ENCODE data around the gene ARHGAP28.

DNA sequence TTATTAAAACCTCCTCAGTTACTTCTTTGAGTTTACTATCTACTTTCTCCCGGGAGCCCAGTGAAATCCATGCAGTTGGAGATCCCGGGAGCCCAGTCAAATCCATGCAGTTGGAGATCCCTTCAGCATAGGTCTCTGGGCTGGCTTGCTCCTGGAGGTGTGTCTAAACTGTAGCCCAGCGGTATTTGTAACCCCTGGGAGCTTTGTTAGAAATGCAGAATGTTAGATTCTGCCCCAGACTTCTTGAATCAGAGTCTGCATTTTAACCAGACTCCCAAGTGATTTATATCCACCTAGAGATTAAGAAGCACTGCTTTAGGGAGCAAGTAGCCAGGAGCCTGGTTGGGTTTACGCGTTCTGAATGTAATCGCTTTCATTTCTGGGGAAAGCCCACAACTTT lies 54.5 kb downstream of the ARHGAP28 start:
- no peak for TF ChIP-seq POLR2A (IDR thresholded peaks at IDR 0.05)
- TF ChIP-seq, protein P1, sequence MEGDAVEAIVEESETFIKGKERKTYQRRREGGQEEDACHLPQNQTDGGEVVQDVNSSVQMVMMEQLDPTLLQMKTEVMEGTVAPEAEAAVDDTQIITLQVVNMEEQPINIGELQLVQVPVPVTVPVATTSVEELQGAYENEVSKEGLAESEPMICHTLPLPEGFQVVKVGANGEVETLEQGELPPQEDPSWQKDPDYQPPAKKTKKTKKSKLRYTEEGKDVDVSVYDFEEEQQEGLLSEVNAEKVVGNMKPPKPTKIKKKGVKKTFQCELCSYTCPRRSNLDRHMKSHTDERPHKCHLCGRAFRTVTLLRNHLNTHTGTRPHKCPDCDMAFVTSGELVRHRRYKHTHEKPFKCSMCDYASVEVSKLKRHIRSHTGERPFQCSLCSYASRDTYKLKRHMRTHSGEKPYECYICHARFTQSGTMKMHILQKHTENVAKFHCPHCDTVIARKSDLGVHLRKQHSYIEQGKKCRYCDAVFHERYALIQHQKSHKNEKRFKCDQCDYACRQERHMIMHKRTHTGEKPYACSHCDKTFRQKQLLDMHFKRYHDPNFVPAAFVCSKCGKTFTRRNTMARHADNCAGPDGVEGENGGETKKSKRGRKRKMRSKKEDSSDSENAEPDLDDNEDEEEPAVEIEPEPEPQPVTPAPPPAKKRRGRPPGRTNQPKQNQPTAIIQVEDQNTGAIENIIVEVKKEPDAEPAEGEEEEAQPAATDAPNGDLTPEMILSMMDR (IDR thresholded peaks at IDR 0.05): no peak

Measured in right lobe of liver (tissue), 4 donors.